Measurements from ENCODE around the gene MSI2. TPM values are rescaled to one million over a fixed set of nuclear protein-coding genes. Genes with fewer than 3 reads are reported as not detected.

MSI2 gene
- total RNA-seq, 2 donors from 2014 or later = 88.3 to 114 TPM

DNA sequence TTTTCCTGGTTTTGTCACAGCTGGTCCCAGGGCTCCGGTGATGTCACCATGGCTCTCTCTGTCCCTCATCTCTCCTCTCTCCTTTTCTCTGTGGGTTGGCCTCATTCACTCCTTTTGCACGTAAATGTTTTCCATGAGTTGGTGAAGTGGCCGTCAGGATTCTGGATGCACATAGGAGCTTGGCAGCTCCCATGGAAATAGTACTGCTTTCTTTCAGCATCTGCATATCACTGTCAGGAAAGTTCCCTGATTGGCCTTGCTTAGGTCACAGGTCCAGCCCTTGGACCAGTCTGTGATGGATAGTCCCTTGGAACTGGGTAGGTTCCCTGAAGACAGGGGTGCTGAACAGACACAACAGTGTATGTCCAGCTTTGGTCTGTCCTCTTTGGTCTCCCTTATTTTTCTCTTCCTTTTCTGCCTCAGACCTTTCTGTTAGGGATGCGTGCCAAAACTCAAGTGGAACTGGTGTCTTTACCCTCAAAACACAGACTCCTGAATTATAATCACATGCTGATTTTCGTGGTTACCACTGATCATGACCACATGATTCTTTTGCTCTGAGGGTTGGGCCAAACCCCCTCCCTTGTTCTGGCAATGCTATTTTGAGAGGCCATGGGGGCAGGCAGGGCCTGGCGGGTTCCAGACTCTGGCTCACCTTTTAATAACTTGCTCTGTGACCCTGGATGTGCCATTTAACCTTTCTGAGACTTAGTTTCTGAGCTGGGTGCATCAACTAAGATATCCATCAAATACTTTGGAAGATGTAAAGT, 99.0 kb downstream of the MSI2 start:
- DNase-seq = peak; percentile 42
- Histone ChIP-seq H3K27me3 (ENCODE audit: control insufficient read depth, insufficient read depth, low read length, poor library complexity, severe bottlenecking) (no peaks in the 10 kb centered on the region), H3K36me3 (ENCODE audit: control insufficient read depth, insufficient read depth, low read length) (no peaks in the 10 kb centered on the region), H3K9me3 (ENCODE audit: control insufficient read depth, low read length) (no peaks in the 10 kb centered on the region), H3K9ac (ENCODE audit: extremely low read depth, low read length, poor library complexity, severe bottlenecking) (no peak overlapping the region), H3K27ac (ENCODE audit: low read depth, low read length) (no peak overlapping the region), H3K4me1 (ENCODE audit: control insufficient read depth, insufficient read depth, low read length) (peaks cover 4% of the 10 kb centered on the region), H3K4me3 (ENCODE audit: low read length) (no peak overlapping the region)
- Mint-ChIP-seq H3K27me3 (ENCODE audit: insufficient read depth) (no peaks in the 10 kb centered on the region), H3K27ac (no peak overlapping the region), H3K4me3 (no peak overlapping the region), H3K9me3 (no peaks in the 10 kb centered on the region), H3K4me1 (peaks cover 29% of the 10 kb centered on the region), H3K36me3 (ENCODE audit: low read depth) (peaks cover 12% of the 10 kb centered on the region)
- WGBS, 2 experiments (ENCODE audit: insufficient coverage in 1 of 2, insufficient read length in 1 of 2) = 95 to 97% methylated on average over 5 to 6 of the region's 6 CpGs
- TF ChIP-seq, protein P1, sequence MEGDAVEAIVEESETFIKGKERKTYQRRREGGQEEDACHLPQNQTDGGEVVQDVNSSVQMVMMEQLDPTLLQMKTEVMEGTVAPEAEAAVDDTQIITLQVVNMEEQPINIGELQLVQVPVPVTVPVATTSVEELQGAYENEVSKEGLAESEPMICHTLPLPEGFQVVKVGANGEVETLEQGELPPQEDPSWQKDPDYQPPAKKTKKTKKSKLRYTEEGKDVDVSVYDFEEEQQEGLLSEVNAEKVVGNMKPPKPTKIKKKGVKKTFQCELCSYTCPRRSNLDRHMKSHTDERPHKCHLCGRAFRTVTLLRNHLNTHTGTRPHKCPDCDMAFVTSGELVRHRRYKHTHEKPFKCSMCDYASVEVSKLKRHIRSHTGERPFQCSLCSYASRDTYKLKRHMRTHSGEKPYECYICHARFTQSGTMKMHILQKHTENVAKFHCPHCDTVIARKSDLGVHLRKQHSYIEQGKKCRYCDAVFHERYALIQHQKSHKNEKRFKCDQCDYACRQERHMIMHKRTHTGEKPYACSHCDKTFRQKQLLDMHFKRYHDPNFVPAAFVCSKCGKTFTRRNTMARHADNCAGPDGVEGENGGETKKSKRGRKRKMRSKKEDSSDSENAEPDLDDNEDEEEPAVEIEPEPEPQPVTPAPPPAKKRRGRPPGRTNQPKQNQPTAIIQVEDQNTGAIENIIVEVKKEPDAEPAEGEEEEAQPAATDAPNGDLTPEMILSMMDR (conservative IDR thresholded peaks at IDR 0.05) = no peak

GRCh38 chr17:57356153-57356718, 99.9 kb downstream of the MSI2 start:
- H3K36me3 ChIP-seq (ENCODE audit: control insufficient read depth, insufficient read depth, low read length) = no peaks in the 10 kb centered on the region
- no peak for DNase-seq
- no peaks in the 10 kb centered on the region for H3K27me3 ChIP-seq (ENCODE audit: control insufficient read depth, insufficient read depth, low read length, poor library complexity, severe bottlenecking)
- Mint-ChIP-seq H3K4me1 (peaks cover 25% of the 10 kb centered on the region), H3K27me3 (ENCODE audit: insufficient read depth) (no peaks in the 10 kb centered on the region), H3K9me3 (no peaks in the 10 kb centered on the region), H3K27ac (no peak overlapping the region), H3K4me3 (no peak overlapping the region), H3K36me3 (ENCODE audit: low read depth) (peaks cover 5% of the 10 kb centered on the region)
- no peaks in the 10 kb centered on the region for H3K9me3 ChIP-seq (ENCODE audit: control insufficient read depth, low read length)
- H3K4me1 ChIP-seq (ENCODE audit: control insufficient read depth, insufficient read depth, low read length) = peaks cover 4% of the 10 kb centered on the region
- 78 to 100% methylated on average over 2 to 5 of the region's 6 CpGs for WGBS, 2 experiments (ENCODE audit: insufficient coverage in 1 of 2, insufficient read length in 1 of 2)
- no peak overlapping the region for H3K4me3 ChIP-seq (ENCODE audit: low read length)
- TF ChIP-seq, protein P1 (conservative IDR thresholded peaks at IDR 0.05) = no peak
- no peak overlapping the region for H3K9ac ChIP-seq (ENCODE audit: extremely low read depth, low read length, poor library complexity, severe bottlenecking)
- H3K27ac ChIP-seq (ENCODE audit: low read depth, low read length) = peak overlapping the region; percentile 70

GRCh38 chr17:57356719-57357391, 100.5 kb downstream of the MSI2 start:
- no peaks in the 10 kb centered on the region for H3K27me3 Mint-ChIP-seq (ENCODE audit: insufficient read depth)
- WGBS, 2 experiments (ENCODE audit: insufficient coverage in 1 of 2, insufficient read length in 1 of 2) = 72 to 74% methylated on average over 9 to 16 of the region's 16 CpGs
- Histone ChIP-seq H3K36me3 (ENCODE audit: control insufficient read depth, insufficient read depth, low read length) (no peaks in the 10 kb centered on the region), H3K4me3 (ENCODE audit: low read length) (no peak overlapping the region), H3K9me3 (ENCODE audit: control insufficient read depth, low read length) (no peaks in the 10 kb centered on the region), H3K4me1 (ENCODE audit: control insufficient read depth, insufficient read depth, low read length) (peaks cover 4% of the 10 kb centered on the region), H3K9ac (ENCODE audit: extremely low read depth, low read length, poor library complexity, severe bottlenecking) (no peak overlapping the region), H3K27me3 (ENCODE audit: control insufficient read depth, insufficient read depth, low read length, poor library complexity, severe bottlenecking) (no peaks in the 10 kb centered on the region), H3K27ac (ENCODE audit: low read depth, low read length) (peak overlapping the region; percentile 70)
- H3K9me3 Mint-ChIP-seq = no peaks in the 10 kb centered on the region
- H3K4me3 Mint-ChIP-seq = no peak overlapping the region
- peaks cover 3% of the 10 kb centered on the region for H3K36me3 Mint-ChIP-seq (ENCODE audit: low read depth)
- TF ChIP-seq, protein P1 (conservative IDR thresholded peaks at IDR 0.05) = no peak
- peak; percentile 71 for DNase-seq
- peak overlapping the region; percentile 80 for H3K27ac Mint-ChIP-seq
- peaks cover 25% of the 10 kb centered on the region for H3K4me1 Mint-ChIP-seq

All from endodermal cell (in vitro differentiated cells).